K562 (cell line): ENCODE data around the gene DHRS13. TPM values are rescaled to one million over a fixed set of nuclear protein-coding genes. Genes with fewer than 3 reads are reported as not detected.

Experiments used
- ATAC-seq: fragments of 200-7000 bp; cut with Tn5 transposase; 3 replicates; pipeline ENCODE4 v1.9.1; 2020; ENCODE audit warnings: moderate library complexity
- BruUV-seq: library from RNA; stranded (reverse); fragments of 400-500 nt; replicated peaks from 2 replicates; lab custom pipeline; 2021; lab: Mats Ljungman, UMichigan
- CTCF ChIA-PET: fragments of 300-600 bp; formaldehyde crosslinking; extraction: SDS; loops from one replicate; lab custom pipeline; 2021; ENCODE audit warnings: low intra/inter-chr PET ratio; lab: Yijun Ruan, JAX
- POLR2A ChIA-PET: fragments of 300-600, 350-650 bp; sonication (Branson Sonifier 250); formaldehyde crosslinking; extraction: SDS; loops from one replicate; lab custom pipeline; 2021; ENCODE audit warnings: antibody characterized with exemption, inconsistent platforms; lab: Yijun Ruan, JAX
- DNase-seq, 4 experiments: peaks; one replicate each; pipeline versions ENCODE4 v3.0.0 to v3.0.0-alpha.2; 2011 to 2018; ENCODE audit warnings: low spot score in 3 of 4, mixed read lengths in 3 of 4; ENCODE audit errors: extremely low read depth in 1 of 4
- FAIRE-seq: peaks from 2 replicates; lab custom pipeline; 2011; peaks lifted over from hg19 to GRCh38; lab: Jason Lieb, UNC
- H2AFZ ChIP-seq: 2 replicates; pipeline ENCODE4 v1.6.0; 2011; ENCODE audit warnings: low read depth, low read length, control low read depth, inconsistent platforms
- H3K27ac ChIP-seq: fragments of 200-600 bp; 3 replicates; pipeline ENCODE4 v1.8.0; 2011; ENCODE audit warnings: low read depth, mild to moderate bottlenecking, control low read depth, inconsistent platforms, low read length, moderate library complexity, mixed read lengths; ENCODE audit errors: extremely low read depth
- H3K27me3 ChIP-seq, 2 experiments: fragments of 300-600 bp in 1 of 2; 2 replicates in 1 of 2; 3 replicates in 1 of 2; pipeline versions ENCODE4 v1.6.0 to v1.8.0; 2011; ENCODE audit warnings: inconsistent platforms in 2 of 2, low read length in 2 of 2, mild to moderate bottlenecking in 1 of 2, mixed read lengths in 1 of 2, moderate library complexity in 1 of 2; ENCODE audit not compliant: control insufficient read depth in 2 of 2, insufficient read depth in 2 of 2
- H3K36me3 ChIP-seq: fragments of 300-600 bp; 3 replicates; pipeline ENCODE4 v1.8.0; 2011; ENCODE audit warnings: mild to moderate bottlenecking, low read length, inconsistent platforms; ENCODE audit not compliant: control insufficient read depth, insufficient read depth
- H3K4me1 ChIP-seq, 2 experiments: fragments of 200-600 bp in 1 of 2; replicated peaks in 1 of 2; 2 replicates in 1 of 2; 3 replicates in 1 of 2; pipeline versions ENCODE4 v1.5.1 to v1.8.0; 2011; ENCODE audit warnings: inconsistent platforms in 2 of 2, low read length in 2 of 2, mild to moderate bottlenecking in 1 of 2, mixed read lengths in 1 of 2, moderate library complexity in 1 of 2; ENCODE audit not compliant: control insufficient read depth in 2 of 2, insufficient read depth in 2 of 2
- H3K4me2 ChIP-seq: 2 replicates; pipeline ENCODE4 v1.6.1; 2011; ENCODE audit warnings: low read length, control low read depth, inconsistent platforms, mixed read lengths; ENCODE audit not compliant: insufficient read depth
- H3K4me3 ChIP-seq: fragments of 200-600 bp; sonication (generic), shearing (Covaris generic); 2 replicates; pipeline ENCODE4 v1.5.1; 2016; ENCODE audit warnings: control low read depth, inconsistent platforms
- H3K79me2 ChIP-seq: fragments of 200-600 bp; 3 replicates; pipeline ENCODE4 v1.8.0; 2011; ENCODE audit warnings: low read length, inconsistent platforms; ENCODE audit not compliant: control insufficient read depth, insufficient read depth
- H3K9ac ChIP-seq, 2 experiments: 2 replicates each; pipeline versions ENCODE4 v1.6.0 to v1.6.1; 2011; ENCODE audit warnings: low read depth in 2 of 2, low read length in 2 of 2, control low read depth in 1 of 2, inconsistent platforms in 1 of 2, mild to moderate bottlenecking in 1 of 2, mixed read lengths in 1 of 2; ENCODE audit not compliant: insufficient read depth in 1 of 2
- H3K9me1 ChIP-seq: one replicate; pipeline ENCODE4 v1.6.0; 2011; ENCODE audit warnings: inconsistent platforms, mild to moderate bottlenecking, low read length, moderate library complexity; ENCODE audit not compliant: control insufficient read depth, insufficient read depth
- H3K9me3 ChIP-seq: replicated peaks from 2 replicates; pipeline ENCODE4 v1.5.1; 2011; ENCODE audit warnings: low read depth, low read length, inconsistent platforms; ENCODE audit not compliant: control insufficient read depth, insufficient read depth
- H4K20me1 ChIP-seq: replicated peaks from 2 replicates; pipeline ENCODE4 v1.6.1; 2011; ENCODE audit warnings: low read length, inconsistent platforms, mixed read lengths; ENCODE audit not compliant: control insufficient read depth, insufficient read depth
- ESRRB ChIP-seq: fragments of 250-450 bp; sonication (Bioruptor Pico); IDR thresholded peaks from 2 replicates; pipeline ENCODE4 v1.5.0; 2020; ENCODE audit warnings: mild to moderate bottlenecking, moderate library complexity, borderline replicate concordance
- FOXA3 ChIP-seq, 2 experiments: fragments of 450-650 bp in 1 of 2; sonication (generic) in 1 of 2; formaldehyde crosslinking; IDR thresholded peaks in 1 of 2; conservative IDR thresholded peaks in 1 of 2; 2 replicates each; pipeline versions ENCODE4 v1.4.0 to v1.8.0; 2020 to 2022; ENCODE audit warnings: mild to moderate bottlenecking in 2 of 2, missing genetic modification reagents in 1 of 2
- KDM2B ChIP-seq: fragments of 250-450 bp; sonication (Bioruptor Pico); IDR thresholded peaks from 2 replicates; pipeline ENCODE4 v1.8.0; 2021; ENCODE audit warnings: mild to moderate bottlenecking, moderate library complexity
- LCOR ChIP-seq: sonication (generic); formaldehyde crosslinking; IDR thresholded peaks from 2 replicates; pipeline ENCODE4 v1.8.0; 2022; ENCODE audit warnings: mild to moderate bottlenecking, missing genetic modification reagents
- NFIC ChIP-seq: fragments of 450-650 bp; IDR thresholded peaks from 2 replicates; pipeline ENCODE4 v1.6.1; 2017; ENCODE audit warnings: mild to moderate bottlenecking, inconsistent platforms
- POLR2AphosphoS5 ChIP-seq: IDR thresholded peaks from 2 replicates; pipeline ENCODE4 v1.6.1; 2011; ENCODE audit warnings: mild to moderate bottlenecking, low read depth, low read length, moderate library complexity; ENCODE audit not compliant: control insufficient read depth, insufficient read depth
- PPARD ChIP-seq: fragments of 250-450 bp; sonication (Bioruptor Pico); IDR thresholded peaks from 2 replicates; pipeline ENCODE4 v1.8.0; 2022; ENCODE audit warnings: inconsistent platforms, mild to moderate bottlenecking, moderate library complexity
- SMC3 ChIP-seq: conservative IDR thresholded peaks from 2 replicates; pipeline ENCODE4 v1.6.1; 2011; ENCODE audit warnings: low read depth, low read length, improper control_type of control experiment; ENCODE audit not compliant: insufficient read depth
- TBL1XR1 ChIP-seq, 2 experiments: IDR thresholded peaks; 2 replicates each; pipeline ENCODE4 v1.6.1; 2012; ENCODE audit warnings: improper control_type of control experiment in 2 of 2, low read length in 2 of 2, mild to moderate bottlenecking in 1 of 2
- TRIM25 ChIP-seq: fragments of 450-650 bp; IDR thresholded peaks from 2 replicates; pipeline ENCODE4 v1.7.0; 2016; ENCODE audit warnings: borderline replicate concordance
- WHSC1 ChIP-seq: IDR thresholded peaks from one replicate; pipeline ENCODE4 v1.6.1; 2012; ENCODE audit warnings: low read length, control low read depth, inconsistent platforms
- ZKSCAN8 ChIP-seq: fragments of 200-800 bp; sonication (Bioruptor generic); IDR thresholded peaks from 2 replicates; pipeline ENCODE4 v1.6.1; 2016; ENCODE audit warnings: missing genetic modification characterization, missing compliant biosample characterization
- ZNF175 ChIP-seq: fragments of 200-800 bp; sonication (Bioruptor generic); IDR thresholded peaks from 2 replicates; pipeline ENCODE4 v1.6.1; 2016; ENCODE audit warnings: low read depth, mild to moderate bottlenecking, missing genetic modification characterization, missing compliant biosample characterization
- ZNF79 ChIP-seq: fragments of 250-450 bp; sonication (Bioruptor Pico); IDR thresholded peaks from 2 replicates; pipeline ENCODE4 v1.4.0; 2020; ENCODE audit warnings: low read depth, mild to moderate bottlenecking, moderate library complexity
- WGBS: fragments of 100-300 bp; shearing (Covaris generic); methylation state at CpG from one replicate; pipeline ENCODE4 v1.1.6; 2016; ENCODE audit warnings: low coverage, mixed read lengths; ENCODE audit not compliant: insufficient coverage; ENCODE audit errors: missing lambda C conversion rate; 5-methylcytosine and 5-hydroxymethylcytosine counted together
- in situ Hi-C: fragments of 300-500 bp; cut with MboI; formaldehyde crosslinking; loops from 4 replicates; pipeline ENCODE4 v1.15.0; 2018; ENCODE audit warnings: inconsistent platforms, mixed read lengths
- intact Hi-C: fragments of 100-400 bp; cut with micrococcal nuclease; formaldehyde crosslinking; loops from 2 replicates; pipeline ENCODE4 v1.14.2; 2022
- polyA plus RNA-seq, 8 experiments: library from polyadenylated mRNA; depleted of rRNA in 4 of 8; stranded (reverse) in 5 of 8; unstranded in 3 of 8; fragments of >200 nt; fragmentation: Nextera tagmentation in 2 of 8; fragmentation: Illumina TruSeq in 1 of 8; extraction: Ambion mirVana in 2 of 8; extraction: Trizol in 1 of 8; gene quantifications; 2 replicates each; pipeline versions ENCODE4 v1.2.1 to v1.2.3, GENCODE V29; 2011 to 2014; ENCODE audit warnings: inconsistent platforms in 1 of 8, missing spikeins in 1 of 8
- total RNA-seq, 7 experiments: library from RNA; depleted of rRNA in 6 of 7; stranded (reverse); fragments of >200 nt in 6 of 7; fragmentation: Illumina TruSeq in 2 of 7; extraction: Trizol in 2 of 7; gene quantifications; 2 replicates each; pipeline versions ENCODE4 v1.2.1 to v1.2.3, GENCODE V29; 2011 to 2021; ENCODE audit warnings: low replicate concordance in 1 of 7

The DHRS13 gene
- total and polyA plus RNA-seq, 9 of the 15 experiments (the other 6 are each of a cell fraction or from before 2014, with no cell fraction given): 0.32 to 52.3 (median 34.3) TPM; not detected in 1

GRCh38 chr17:28856028-28856574 lies 46.8 kb downstream of the DHRS13 start:
- Histone ChIP-seq H4K20me1 (no peaks in the 10 kb centered on the region), H3K27me3 (no peaks in the 10 kb centered on the region), H3K9me1 (no peaks in the 10 kb centered on the region), H3K27ac (no peak overlapping the region; the same call in 2 of the 3 replicates), H3K36me3 (peaks cover 38% of the 10 kb centered on the region), H2AFZ (no peak overlapping the region), H3K9ac (peak overlapping the region; percentile 69 to 77; a peak in 2 of 4 replicates), H3K79me2 (peaks cover 55% of the 10 kb centered on the region), H3K4me2 (peak overlapping the region; percentile 92), H3K9me3 (peaks cover 3% of the 10 kb centered on the region), H3K4me3 (peak overlapping the region; percentile 62), H3K4me1 (peaks cover 11 to 21% of the 10 kb centered on the region in 2 experiments; a peak in 4 of 5 replicates)
- no peak for TF ChIP-seq LCOR (CRISPR knock-in tag)
- no peak for TF ChIP-seq ZKSCAN8 (CRISPR knock-in tag)
- TF ChIP-seq KDM2B (CRISPR knock-in tag): no peak
- TF ChIP-seq WHSC1: no peak
- TF ChIP-seq POLR2AphosphoS5: peak; percentile 31; the same call in 1 of the 2 replicates
- no TSS peak for BruUV-seq
- in situ Hi-C loops: no loop called here
- DNase-seq (no peak), ATAC-seq (no peak), FAIRE-seq (no peak)
- ChIA-PET CTCF (no interaction called here), POLR2A (interaction anchor here (1.0 to 7.5 kb wide), 3 partner anchors 15 to 128 kb away, joined by 4 to 49 read pairs (median 5); no protein-coding TSS in a partner anchor)
- intact Hi-C loops: no loop called here
- 77% methylated on average over 5 of the region's 5 CpGs for WGBS

GRCh38 chr17:28855336-28855679 lies 47.6 kb downstream of the DHRS13 start:
- WGBS: 1% methylated on average over 5 of the region's 5 CpGs
- CTCF ChIA-PET: no interaction called here
- no peak for ATAC-seq
- intact Hi-C loops (no loop called here), in situ Hi-C loops (no loop called here)
- Histone ChIP-seq H3K9ac (peak overlapping the region; percentile 77 to 93), H3K9me1 (no peaks in the 10 kb centered on the region), H3K4me1 (peaks cover 9 to 16% of the 10 kb centered on the region in 2 experiments; a peak in 4 of 5 replicates), H3K36me3 (peaks cover 33% of the 10 kb centered on the region), H3K27ac (peak overlapping the region; percentile 71), H2AFZ (peak overlapping the region; percentile 93), H3K4me2 (peak overlapping the region; percentile 92), H3K79me2 (peaks cover 47% of the 10 kb centered on the region), H3K4me3 (peak overlapping the region; percentile 62), H3K27me3 (no peaks in the 10 kb centered on the region), H4K20me1 (no peaks in the 10 kb centered on the region), H3K9me3 (peaks cover 3% of the 10 kb centered on the region)
- TSS peak; percentile 85 for BruUV-seq
- FAIRE-seq: no peak
- DNase-seq: no peak
- POLR2A ChIA-PET: interaction anchor here (0.9 to 7.5 kb wide), 6 partner anchors 9 to 128 kb away, joined by 3 to 49 read pairs (median 4); partner anchors contain the start of genes FAM222B and NEK8
- no peak for TF ChIP-seq PPARD (CRISPR knock-in tag)
- no peak for TF ChIP-seq ESRRB
- no peak for TF ChIP-seq SMC3
- no peak for TF ChIP-seq TBL1XR1 (IDR thresholded peaks at IDR 0.05; ENCODE audit: low read length in 2 of 2)
- no peak for TF ChIP-seq FOXA3 (CRISPR knock-in tag; conservative IDR thresholded peaks at IDR 0.05 in 1 of 2, IDR thresholded peaks at IDR 0.05 in 1 of 2)
- TF ChIP-seq ZNF175 (CRISPR knock-in tag): no peak
- no peak for TF ChIP-seq NFIC
- no peak for TF ChIP-seq TRIM25
- no peak for TF ChIP-seq ZNF79 (CRISPR knock-in tag)
